K562 (cell line): ENCODE results near the gene MAPKAPK3. TPM values are rescaled to one million over a fixed set of nuclear protein-coding genes. Genes with fewer than 3 reads are reported as not detected.

ENCODE experiments used
- ARID3A ChIP-seq: IDR thresholded peaks from 2 replicates; pipeline ENCODE4 v1.6.1; 2012; ENCODE audit warnings: low read depth, low read length, improper control_type of control experiment, borderline replicate concordance
- ATF2 ChIP-seq: sonication (generic); formaldehyde crosslinking; IDR thresholded peaks from 2 replicates; pipeline ENCODE4 v1.8.1; 2022; ENCODE audit warnings: missing genetic modification reagents
- CHAMP1 ChIP-seq: fragments of 450-650 bp; IDR thresholded peaks from 2 replicates; pipeline ENCODE4 v1.6.1; 2016; ENCODE audit warnings: mild to moderate bottlenecking
- NR2C1 ChIP-seq, 2 experiments: fragments of 450-650 bp; IDR thresholded peaks; 2 replicates each; pipeline ENCODE4 v1.6.1; 2017; ENCODE audit warnings: mild to moderate bottlenecking in 2 of 2, antibody characterized with exemption in 1 of 2, inconsistent platforms in 1 of 2, missing compliant biosample characterization in 1 of 2, missing genetic modification characterization in 1 of 2
- PCBP1 ChIP-seq: fragments of 200-400 bp; formaldehyde crosslinking; IDR thresholded peaks from 2 replicates; pipeline ENCODE4 v1.6.1; 2018; ENCODE audit warnings: mild to moderate bottlenecking, low read depth, low read length; ENCODE audit not compliant: poor library complexity, severe bottlenecking
- POLR2AphosphoS5 ChIP-seq: IDR thresholded peaks from 2 replicates; pipeline ENCODE4 v1.6.1; 2011; ENCODE audit warnings: mild to moderate bottlenecking, low read depth, low read length, moderate library complexity; ENCODE audit not compliant: control insufficient read depth, insufficient read depth
- ZNF407 ChIP-seq: fragments of 450-650 bp; IDR thresholded peaks from 2 replicates; pipeline ENCODE4 v1.6.1; 2016; ENCODE audit warnings: low read depth
- polyA plus RNA-seq, 8 experiments: library from polyadenylated mRNA; depleted of rRNA in 4 of 8; stranded (reverse) in 5 of 8; unstranded in 3 of 8; fragments of >200 nt; fragmentation: Nextera tagmentation in 2 of 8; fragmentation: Illumina TruSeq in 1 of 8; extraction: Ambion mirVana in 2 of 8; extraction: Trizol in 1 of 8; gene quantifications; 2 replicates each; pipeline versions ENCODE4 v1.2.1 to v1.2.3, GENCODE V29; 2011 to 2014; ENCODE audit warnings: inconsistent platforms in 1 of 8, missing spikeins in 1 of 8
- total RNA-seq, 7 experiments: library from RNA; depleted of rRNA in 6 of 7; stranded (reverse); fragments of >200 nt in 6 of 7; fragmentation: Illumina TruSeq in 2 of 7; extraction: Trizol in 2 of 7; gene quantifications; 2 replicates each; pipeline versions ENCODE4 v1.2.1 to v1.2.3, GENCODE V29; 2011 to 2021; ENCODE audit warnings: low replicate concordance in 1 of 7

MAPKAPK3 gene
- total and polyA plus RNA-seq, 9 of the 15 experiments (the other 6 are each of a cell fraction or from before 2014, with no cell fraction given): 8.0 to 56.4 (median 41.2) TPM

GRCh38 chr3:50568947-50569749 lies 47.8 kb upstream of the MAPKAPK3 start, which contains the start of gene HEMK1 (continued):
- TF ChIP-seq ATF2 (CRISPR knock-in tag) (no peak), ZNF407 (no peak), CHAMP1 (peak; percentile 69; the same call in 1 of the 2 replicates), PCBP1 (peak; percentile 32), ARID3A (no peak), NR2C1 (IDR thresholded peaks at IDR 0.05) (peak; percentile 88), NR2C1 (tag; IDR thresholded peaks at IDR 0.05) (peak; percentile 93), POLR2AphosphoS5 (peak; percentile 47; the same call in 1 of the 2 replicates)
